GM12878 (cell line): ENCODE measurements around the gene ZMIZ1.

Source experiments
- BMI1 ChIP-seq: fragments of 450-650 bp; IDR thresholded peaks from 2 replicates; pipeline ENCODE4 v1.6.1; 2016; ENCODE audit warnings: mild to moderate bottlenecking, moderate library complexity, borderline replicate concordance
- CREM ChIP-seq: IDR thresholded peaks from 2 replicates; pipeline ENCODE4 v1.6.1; 2014; ENCODE audit warnings: antibody characterized with exemption, low read depth
- ETV6 ChIP-seq, 2 experiments: fragments of 450-650 bp in 1 of 2; IDR thresholded peaks in 1 of 2; conservative IDR thresholded peaks in 1 of 2; 2 replicates each; pipeline ENCODE4 v1.6.1; 2014; ENCODE audit warnings: antibody characterized with exemption in 1 of 2, borderline replicate concordance in 1 of 2, low read depth in 1 of 2, mild to moderate bottlenecking in 1 of 2, moderate library complexity in 1 of 2
- JUNB ChIP-seq: IDR thresholded peaks from 2 replicates; pipeline ENCODE4 v1.6.1; 2016; ENCODE audit warnings: antibody characterized with exemption, mild to moderate bottlenecking
- JUND ChIP-seq: IDR thresholded peaks from 2 replicates; pipeline ENCODE4 v1.6.1; 2012; ENCODE audit warnings: low read depth, mild to moderate bottlenecking, low read length, improper control_type of control experiment, moderate library complexity
- RAD21 ChIP-seq: IDR thresholded peaks from 2 replicates; pipeline ENCODE4 v1.6.1; 2011; ENCODE audit warnings: mild to moderate bottlenecking, low read depth, low read length, moderate library complexity; ENCODE audit not compliant: insufficient read depth
- SPI1 ChIP-seq: IDR thresholded peaks from 2 replicates; pipeline ENCODE4 v1.6.1; 2011; ENCODE audit warnings: low read depth, mild to moderate bottlenecking, low read length, moderate library complexity, borderline replicate concordance; ENCODE audit not compliant: insufficient read depth
- TAF1 ChIP-seq: IDR thresholded peaks from 2 replicates; pipeline ENCODE4 v1.6.1; 2011; ENCODE audit warnings: mild to moderate bottlenecking, low read depth, low read length, borderline replicate concordance
- TARDBP ChIP-seq: IDR thresholded peaks from 2 replicates; pipeline ENCODE4 v1.6.1; 2016; ENCODE audit warnings: borderline replicate concordance
- TF ChIP-seq, protein P1 (sequence below): fragments of 450-650 bp; formaldehyde crosslinking; IDR thresholded peaks from 2 replicates; pipeline ENCODE4 v1.4.0; 2022; ENCODE audit warnings: mild to moderate bottlenecking, moderate library complexity

DNA sequence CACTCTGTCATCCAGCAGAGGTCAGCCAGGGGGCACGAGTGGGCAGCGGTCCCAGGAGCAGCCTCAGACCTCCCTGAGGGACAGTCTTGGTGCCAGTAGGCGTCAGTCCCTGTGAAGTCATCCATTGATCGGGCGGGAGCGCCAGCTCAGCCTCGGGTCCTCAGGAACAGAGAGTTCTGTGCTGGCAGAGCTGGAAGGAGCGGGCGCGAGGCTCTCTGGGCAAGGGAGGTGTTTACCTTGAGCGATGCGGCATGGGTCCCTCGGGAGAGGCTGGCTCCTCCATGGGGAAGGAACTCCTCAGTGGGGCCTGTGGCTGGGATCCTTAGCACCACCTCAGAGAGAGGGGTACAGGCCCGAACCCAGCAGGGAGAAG lies 177.4 kb downstream of the ZMIZ1 start:
- no peak for TF ChIP-seq ETV6 (conservative IDR thresholded peaks at IDR 0.05 in 1 of 2, IDR thresholded peaks at IDR 0.05 in 1 of 2; ENCODE audit: borderline replicate concordance in 1 of 2, low read depth in 1 of 2)
- TF ChIP-seq TARDBP: no peak
- no peak for TF ChIP-seq BMI1
- TF ChIP-seq RAD21: 0 out of 2 replicates have a peak, but pooled peaks have one; percentile 9
- no peak for TF ChIP-seq TAF1
- TF ChIP-seq JUNB: no peak
- TF ChIP-seq CREM: no peak
- no peak for TF ChIP-seq SPI1
- no peak for TF ChIP-seq JUND
- TF ChIP-seq, protein P1, sequence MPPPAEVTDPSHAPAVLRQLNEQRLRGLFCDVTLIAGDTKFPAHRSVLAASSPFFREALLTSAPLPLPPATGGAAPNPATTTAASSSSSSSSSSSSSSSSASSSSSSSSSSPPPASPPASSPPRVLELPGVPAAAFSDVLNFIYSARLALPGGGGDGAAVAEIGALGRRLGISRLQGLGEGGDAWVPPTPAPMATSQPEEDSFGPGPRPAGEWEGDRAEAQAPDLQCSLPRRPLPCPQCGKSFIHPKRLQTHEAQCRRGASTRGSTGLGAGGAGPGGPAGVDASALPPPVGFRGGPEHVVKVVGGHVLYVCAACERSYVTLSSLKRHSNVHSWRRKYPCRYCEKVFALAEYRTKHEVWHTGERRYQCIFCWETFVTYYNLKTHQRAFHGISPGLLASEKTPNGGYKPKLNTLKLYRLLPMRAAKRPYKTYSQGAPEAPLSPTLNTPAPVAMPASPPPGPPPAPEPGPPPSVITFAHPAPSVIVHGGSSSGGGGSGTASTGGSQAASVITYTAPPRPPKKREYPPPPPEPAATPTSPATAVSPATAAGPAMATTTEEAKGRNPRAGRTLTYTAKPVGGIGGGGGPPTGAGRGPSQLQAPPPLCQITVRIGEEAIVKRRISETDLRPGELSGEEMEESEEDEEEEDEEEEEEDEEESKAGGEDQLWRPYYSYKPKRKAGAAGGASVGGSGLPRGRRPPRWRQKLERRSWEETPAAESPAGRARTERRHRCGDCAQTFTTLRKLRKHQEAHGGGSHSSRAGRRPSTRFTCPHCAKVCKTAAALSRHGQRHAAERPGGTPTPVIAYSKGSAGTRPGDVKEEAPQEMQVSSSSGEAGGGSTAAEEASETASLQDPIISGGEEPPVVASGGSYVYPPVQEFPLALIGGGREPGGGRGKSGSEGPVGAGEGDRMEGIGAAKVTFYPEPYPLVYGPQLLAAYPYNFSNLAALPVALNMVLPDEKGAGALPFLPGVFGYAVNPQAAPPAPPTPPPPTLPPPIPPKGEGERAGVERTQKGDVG: no peak
